ENCODE results near the gene MOCOS.

MOCOS gene

DNA sequence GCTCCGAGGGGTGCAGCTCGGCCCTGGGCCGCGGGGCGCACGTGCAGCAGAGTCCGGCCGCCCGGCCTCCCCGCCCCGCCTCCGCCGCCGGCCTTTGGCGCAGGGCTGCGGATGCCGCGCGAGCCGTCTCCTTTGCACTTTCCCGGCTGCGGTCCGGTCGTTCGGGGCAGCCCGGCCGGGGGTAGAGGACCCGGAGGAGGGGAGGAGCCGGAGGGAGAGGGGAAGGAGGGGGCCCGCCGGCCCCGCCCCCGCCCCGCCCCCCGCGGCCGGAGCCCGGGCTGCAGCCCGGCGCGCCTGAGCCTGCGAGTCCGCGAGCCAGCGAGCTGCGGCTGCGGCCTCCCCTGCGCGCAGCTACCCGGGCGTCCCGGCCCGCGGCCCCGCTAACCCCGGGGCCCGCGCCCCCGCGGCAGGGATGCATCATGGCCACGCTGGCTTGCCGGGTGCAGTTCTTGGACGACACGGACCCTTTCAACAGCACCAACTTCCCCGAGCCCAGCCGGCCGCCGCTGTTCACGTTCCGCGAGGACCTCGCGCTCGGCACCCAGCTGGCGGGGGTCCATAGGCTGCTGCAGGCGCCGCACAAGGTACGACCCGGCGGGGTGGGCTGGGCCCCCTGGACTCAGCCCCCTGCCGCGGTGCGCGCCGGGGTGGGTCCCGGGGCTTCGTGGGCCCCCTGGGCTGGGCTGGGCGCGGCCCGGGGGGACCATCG lies 110.3 kb downstream of the MOCOS start, which contains the start of gene FHOD3:
Gene FHOD3, plus strand, starts transcription at position 297 of the 709 bp plus-strand sequence. Its CDS starts 123 bp downstream, at position 420.
- H3K4me3 ChIP-seq (ENCODE audit: low read depth, low read length): peak within 1 kb of the TSS; percentile 57
- no peak for DNase-seq (ENCODE audit: low read depth)
- TF ChIP-seq, protein P1, sequence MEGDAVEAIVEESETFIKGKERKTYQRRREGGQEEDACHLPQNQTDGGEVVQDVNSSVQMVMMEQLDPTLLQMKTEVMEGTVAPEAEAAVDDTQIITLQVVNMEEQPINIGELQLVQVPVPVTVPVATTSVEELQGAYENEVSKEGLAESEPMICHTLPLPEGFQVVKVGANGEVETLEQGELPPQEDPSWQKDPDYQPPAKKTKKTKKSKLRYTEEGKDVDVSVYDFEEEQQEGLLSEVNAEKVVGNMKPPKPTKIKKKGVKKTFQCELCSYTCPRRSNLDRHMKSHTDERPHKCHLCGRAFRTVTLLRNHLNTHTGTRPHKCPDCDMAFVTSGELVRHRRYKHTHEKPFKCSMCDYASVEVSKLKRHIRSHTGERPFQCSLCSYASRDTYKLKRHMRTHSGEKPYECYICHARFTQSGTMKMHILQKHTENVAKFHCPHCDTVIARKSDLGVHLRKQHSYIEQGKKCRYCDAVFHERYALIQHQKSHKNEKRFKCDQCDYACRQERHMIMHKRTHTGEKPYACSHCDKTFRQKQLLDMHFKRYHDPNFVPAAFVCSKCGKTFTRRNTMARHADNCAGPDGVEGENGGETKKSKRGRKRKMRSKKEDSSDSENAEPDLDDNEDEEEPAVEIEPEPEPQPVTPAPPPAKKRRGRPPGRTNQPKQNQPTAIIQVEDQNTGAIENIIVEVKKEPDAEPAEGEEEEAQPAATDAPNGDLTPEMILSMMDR (IDR thresholded peaks at IDR 0.05; ENCODE audit: control insufficient read depth, extremely low read depth, insufficient read depth): no peak

DNA sequence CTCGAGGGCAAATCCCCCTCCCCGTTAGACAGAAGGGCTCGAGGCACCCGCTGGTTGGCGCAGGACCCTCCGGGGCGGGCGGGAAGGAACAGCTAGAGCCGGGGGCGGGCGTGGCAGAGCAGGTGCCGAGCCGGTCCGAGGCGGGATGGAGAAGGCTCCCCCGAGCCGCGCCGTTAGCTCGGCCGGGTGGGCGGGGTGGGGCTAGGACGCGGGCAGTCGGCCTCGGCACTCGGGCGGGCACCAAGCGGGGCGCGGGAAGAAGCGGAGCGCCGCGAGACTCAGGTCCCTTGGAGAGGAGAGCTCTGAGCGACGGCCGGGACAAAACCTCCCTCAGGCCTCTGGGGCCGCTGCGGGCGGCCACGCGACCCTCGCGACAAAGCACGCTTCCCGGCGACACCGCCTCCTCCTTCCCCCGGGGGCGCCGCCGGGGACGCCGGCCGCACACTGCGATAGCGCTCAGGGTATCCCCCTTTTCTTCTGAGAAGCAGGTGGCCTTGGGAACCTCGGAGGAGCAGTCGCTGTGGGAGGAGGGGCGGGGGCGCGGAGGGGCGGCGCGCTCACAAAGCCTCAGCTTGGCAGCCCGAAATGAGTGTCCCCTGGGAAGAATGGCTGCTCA lies 110.9 kb downstream of the MOCOS start:
- H3K4me3 ChIP-seq (ENCODE audit: low read depth, low read length): peak overlapping the region; percentile 57
- TF ChIP-seq, protein P1 (IDR thresholded peaks at IDR 0.05; ENCODE audit: control insufficient read depth, extremely low read depth, insufficient read depth): no peak
- no peak for DNase-seq (ENCODE audit: low read depth)

DNA sequence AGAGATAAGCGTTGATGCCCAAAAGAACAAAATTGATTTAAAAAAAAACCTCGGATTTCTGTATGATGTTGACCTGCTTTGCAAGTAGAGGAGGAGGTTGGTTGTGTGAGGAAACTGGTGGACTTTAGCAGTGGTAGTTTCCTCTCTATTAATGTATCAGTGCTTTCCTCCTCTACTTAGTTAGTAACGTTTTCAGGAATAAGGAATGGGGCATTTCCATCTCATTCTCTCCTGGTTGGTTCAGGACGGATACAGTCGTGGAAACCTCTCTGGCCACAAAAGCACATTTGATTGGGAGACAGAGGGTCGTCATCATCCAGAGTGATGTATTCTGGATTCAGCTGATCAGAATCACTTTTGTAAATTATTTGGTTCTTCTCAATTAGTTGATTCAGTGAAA lies 111.7 kb downstream of the MOCOS start:
- no peak for DNase-seq (ENCODE audit: low read depth)
- H3K4me3 ChIP-seq (ENCODE audit: low read depth, low read length): no peak overlapping the region
- TF ChIP-seq, protein P1 (IDR thresholded peaks at IDR 0.05; ENCODE audit: control insufficient read depth, extremely low read depth, insufficient read depth): no peak

DNA sequence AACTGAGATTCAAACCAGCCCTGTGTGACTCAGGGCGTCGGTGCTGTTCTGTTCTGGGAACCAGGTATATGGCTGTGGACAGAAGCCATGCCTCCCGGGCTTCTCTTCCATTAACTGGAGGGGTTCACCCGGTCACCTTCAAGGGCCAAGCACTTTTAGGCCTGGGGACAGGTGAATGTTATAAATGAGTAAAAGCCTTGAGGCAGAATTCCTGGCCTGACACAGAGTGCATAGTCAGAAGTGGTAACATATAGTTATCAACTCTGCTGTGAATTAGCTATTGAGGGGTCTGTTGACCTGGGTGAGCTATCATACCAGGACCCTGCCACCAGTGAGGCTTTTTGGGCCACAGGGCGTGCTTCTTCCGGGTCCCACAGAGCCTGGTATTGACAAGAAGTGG lies 112.9 kb downstream of the MOCOS start:
- H3K4me3 ChIP-seq (ENCODE audit: low read depth, low read length): no peak overlapping the region
- DNase-seq (ENCODE audit: low read depth): no peak
- TF ChIP-seq, protein P1 (IDR thresholded peaks at IDR 0.05; ENCODE audit: control insufficient read depth, extremely low read depth, insufficient read depth): no peak

DNA sequence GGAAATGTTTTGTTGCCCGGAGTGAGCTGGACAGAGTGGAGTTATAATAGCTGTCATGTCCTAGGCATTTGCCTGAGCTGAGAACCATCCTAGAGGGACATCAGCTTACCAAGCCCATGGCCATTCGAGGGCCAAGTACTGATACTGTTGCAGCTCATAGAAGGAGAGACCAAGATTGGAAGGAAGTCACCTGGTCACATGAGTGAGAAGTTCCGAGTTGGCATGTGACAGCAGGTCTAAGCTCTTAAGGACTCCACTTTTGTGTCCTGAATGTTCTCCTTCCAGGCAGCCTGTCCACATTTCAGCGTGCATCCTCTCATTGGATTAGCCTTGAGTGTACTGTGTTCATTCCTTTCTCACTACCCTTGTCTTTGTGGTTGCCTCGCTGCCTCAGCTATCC lies 114.6 kb downstream of the MOCOS start:
- TF ChIP-seq, protein P1 (IDR thresholded peaks at IDR 0.05; ENCODE audit: control insufficient read depth, extremely low read depth, insufficient read depth): no peak
- no peak overlapping the region for H3K4me3 ChIP-seq (ENCODE audit: low read depth, low read length)
- no peak for DNase-seq (ENCODE audit: low read depth)

DNA sequence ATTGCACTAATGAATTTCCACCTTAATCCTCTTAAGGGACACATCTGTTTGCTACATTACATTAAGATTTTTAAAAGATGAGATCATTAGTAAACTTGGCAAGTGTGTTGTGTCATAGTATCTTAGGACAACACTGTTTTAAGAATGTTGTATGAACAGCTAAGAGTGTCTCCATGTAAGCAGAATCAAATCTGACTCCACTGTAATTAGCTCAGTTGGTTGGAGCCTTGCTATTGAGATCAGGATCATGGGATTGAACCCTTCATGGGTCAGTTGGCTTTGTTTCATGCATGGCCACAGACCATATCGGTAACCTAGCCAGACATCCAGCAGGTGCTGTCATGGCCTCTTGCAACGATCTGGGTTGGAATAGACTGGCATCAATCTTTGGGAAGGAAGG lies 115.4 kb downstream of the MOCOS start:
- TF ChIP-seq, protein P1 (IDR thresholded peaks at IDR 0.05; ENCODE audit: control insufficient read depth, extremely low read depth, insufficient read depth): no peak
- no peak for DNase-seq (ENCODE audit: low read depth)
- no peak overlapping the region for H3K4me3 ChIP-seq (ENCODE audit: low read depth, low read length)

All from LNCaP clone FGC (cell line).